ENCODE results near the gene FBLN5. TPM values are rescaled to one million over a fixed set of nuclear protein-coding genes. Genes with fewer than 3 reads are reported as not detected.

FBLN5 gene
- polyA plus RNA-seq, 3 donors, result 0.16 TPM; not detected in 2

DNA sequence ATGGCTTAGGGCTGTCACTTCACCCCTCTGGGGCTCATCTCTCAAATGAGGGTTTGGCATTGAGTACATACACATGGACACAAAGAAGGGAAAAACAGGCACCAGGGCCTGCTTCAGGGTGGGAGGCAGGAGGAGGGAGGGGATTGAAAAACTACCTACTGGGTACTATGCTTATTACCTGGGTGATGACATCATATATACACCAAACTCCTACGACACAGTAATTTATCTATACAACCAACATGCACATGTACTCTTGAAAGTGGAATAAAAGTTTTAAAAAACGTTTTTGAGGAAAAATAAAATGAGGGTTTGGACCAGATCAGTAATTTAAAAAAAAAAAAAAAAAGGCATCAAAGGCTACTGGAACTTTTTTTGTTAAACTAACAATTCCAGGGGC is 76.6 kb downstream of the FBLN5 start:
- no peak overlapping the region for H3K4me3 Mint-ChIP-seq
- no CpG with 5 or more reads among the region's 2 CpGs for WGBS (ENCODE audit: insufficient coverage)
- Histone ChIP-seq H3K9me3 (replicated peaks in 1 of 2; ENCODE audit: control insufficient read depth in 1 of 2, insufficient read depth in 1 of 2, low read length in 2 of 2) (no peaks in the 10 kb centered on the region), H3K27ac (ENCODE audit: low read depth in 1 of 2, low read length in 2 of 2) (no peak overlapping the region), H3K4me3 (replicated peaks in 1 of 3; ENCODE audit: low read depth in 2 of 3, low read length in 3 of 3) (no peak overlapping the region), H3K36me3 (replicated peaks in 1 of 2; ENCODE audit: control insufficient read depth in 1 of 2, insufficient read depth in 2 of 2, low read length in 2 of 2) (no peaks in the 10 kb centered on the region), H3K79me2 (ENCODE audit: insufficient read depth, low read length) (no peaks in the 10 kb centered on the region), H4K20me1 (ENCODE audit: insufficient read depth, low read length) (no peaks in the 10 kb centered on the region), H3K4me1 (ENCODE audit: control insufficient read depth in 1 of 2, insufficient read depth in 2 of 2, low read length in 2 of 2) (peaks cover 24 to 28% of the 10 kb centered on the region in 2 donors), H3K9ac (ENCODE audit: insufficient read depth, low read length, poor library complexity, severe bottlenecking) (no peak overlapping the region), H3K4me2 (replicated peaks; ENCODE audit: extremely low read depth, low read length, poor library complexity, severe bottlenecking) (no peak overlapping the region), H3K27me3 (ENCODE audit: control insufficient read depth in 2 of 2, insufficient read depth in 2 of 2, low read length in 2 of 2) (no peaks in the 10 kb centered on the region), H2AFZ (ENCODE audit: insufficient read depth, low read depth, low read length, poor library complexity, severe bottlenecking) (no peak overlapping the region)
- peaks cover 30% of the 10 kb centered on the region for H3K4me1 Mint-ChIP-seq
- intact Hi-C loops (cut with micrococcal nuclease), result no loop called here
- H3K27me3 Mint-ChIP-seq (ENCODE audit: low read depth in 3 of 3), result peaks cover 0 to 3% (median 3%) of the 10 kb centered on the region in 3 donors
- no peaks in the 10 kb centered on the region for H3K36me3 Mint-ChIP-seq
- peaks cover 0 to 5% (median 0%) of the 10 kb centered on the region in 7 donors for H3K9me3 Mint-ChIP-seq
- H3K27ac Mint-ChIP-seq, result no peak overlapping the region
- DNase-seq, result no peak
- TF ChIP-seq, protein P1, sequence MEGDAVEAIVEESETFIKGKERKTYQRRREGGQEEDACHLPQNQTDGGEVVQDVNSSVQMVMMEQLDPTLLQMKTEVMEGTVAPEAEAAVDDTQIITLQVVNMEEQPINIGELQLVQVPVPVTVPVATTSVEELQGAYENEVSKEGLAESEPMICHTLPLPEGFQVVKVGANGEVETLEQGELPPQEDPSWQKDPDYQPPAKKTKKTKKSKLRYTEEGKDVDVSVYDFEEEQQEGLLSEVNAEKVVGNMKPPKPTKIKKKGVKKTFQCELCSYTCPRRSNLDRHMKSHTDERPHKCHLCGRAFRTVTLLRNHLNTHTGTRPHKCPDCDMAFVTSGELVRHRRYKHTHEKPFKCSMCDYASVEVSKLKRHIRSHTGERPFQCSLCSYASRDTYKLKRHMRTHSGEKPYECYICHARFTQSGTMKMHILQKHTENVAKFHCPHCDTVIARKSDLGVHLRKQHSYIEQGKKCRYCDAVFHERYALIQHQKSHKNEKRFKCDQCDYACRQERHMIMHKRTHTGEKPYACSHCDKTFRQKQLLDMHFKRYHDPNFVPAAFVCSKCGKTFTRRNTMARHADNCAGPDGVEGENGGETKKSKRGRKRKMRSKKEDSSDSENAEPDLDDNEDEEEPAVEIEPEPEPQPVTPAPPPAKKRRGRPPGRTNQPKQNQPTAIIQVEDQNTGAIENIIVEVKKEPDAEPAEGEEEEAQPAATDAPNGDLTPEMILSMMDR (IDR thresholded peaks at IDR 0.05), result no peak

DNA sequence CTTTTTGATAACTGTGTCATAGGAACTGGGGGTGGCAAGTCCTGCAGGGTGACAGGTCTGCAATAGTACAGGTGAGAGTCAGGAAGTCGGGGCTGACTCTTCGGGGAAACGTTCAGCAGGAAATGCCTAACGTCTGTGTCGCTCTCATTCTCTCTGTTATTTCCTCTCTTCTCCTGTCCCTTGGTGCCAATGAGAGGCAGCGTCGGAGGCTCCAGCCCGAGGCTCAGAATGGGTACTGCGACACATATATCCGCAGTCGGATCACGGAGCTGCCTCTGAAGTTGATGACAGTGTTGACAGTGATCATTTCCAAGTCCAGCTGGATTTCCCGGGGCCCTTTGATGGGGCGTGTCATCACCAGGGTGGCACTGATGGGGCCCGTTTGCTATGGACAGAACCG is 77.5 kb downstream of the FBLN5 start:
- no peaks in the 10 kb centered on the region for H3K9me3 ChIP-seq (replicated peaks in 1 of 2; ENCODE audit: control insufficient read depth in 1 of 2, insufficient read depth in 1 of 2, low read length in 2 of 2)
- no peaks in the 10 kb centered on the region for H3K36me3 ChIP-seq (replicated peaks in 1 of 2; ENCODE audit: control insufficient read depth in 1 of 2, insufficient read depth in 2 of 2, low read length in 2 of 2)
- no peak overlapping the region for H3K9ac ChIP-seq (ENCODE audit: insufficient read depth, low read length, poor library complexity, severe bottlenecking)
- no peaks in the 10 kb centered on the region for H3K79me2 ChIP-seq (ENCODE audit: insufficient read depth, low read length)
- H3K4me2 ChIP-seq (replicated peaks; ENCODE audit: extremely low read depth, low read length, poor library complexity, severe bottlenecking), result no peak overlapping the region
- TF ChIP-seq, protein P1 (IDR thresholded peaks at IDR 0.05), result no peak
- no peaks in the 10 kb centered on the region for H4K20me1 ChIP-seq (ENCODE audit: insufficient read depth, low read length)
- peak overlapping the region; percentile 29 for H2AFZ ChIP-seq (ENCODE audit: insufficient read depth, low read depth, low read length, poor library complexity, severe bottlenecking)
- Mint-ChIP-seq H3K9me3 (peaks cover 0 to 5% (median 0%) of the 10 kb centered on the region in 7 donors), H3K4me3 (peak overlapping the region in 1 of 2 donors; percentile 18), H3K36me3 (no peaks in the 10 kb centered on the region), H3K27ac (peak overlapping the region in 1 of 7 donors; percentile 36), H3K27me3 (ENCODE audit: low read depth in 3 of 3) (peaks cover 0 to 3% (median 3%) of the 10 kb centered on the region in 3 donors), H3K4me1 (peaks cover 30% of the 10 kb centered on the region)
- intact Hi-C loops (cut with micrococcal nuclease), result no loop called here
- H3K4me1 ChIP-seq (ENCODE audit: control insufficient read depth in 1 of 2, insufficient read depth in 2 of 2, low read length in 2 of 2), result peaks cover 24 to 28% of the 10 kb centered on the region in 2 donors
- DNase-seq, result no peak
- H3K27me3 ChIP-seq (ENCODE audit: control insufficient read depth in 2 of 2, insufficient read depth in 2 of 2, low read length in 2 of 2), result no peaks in the 10 kb centered on the region
- H3K4me3 ChIP-seq (replicated peaks in 1 of 3; ENCODE audit: low read depth in 2 of 3, low read length in 3 of 3), result no peak overlapping the region
- no peak overlapping the region for H3K27ac ChIP-seq (ENCODE audit: low read depth in 1 of 2, low read length in 2 of 2)
- WGBS (ENCODE audit: insufficient coverage), result 53% methylated on average over 15 of the region's 16 CpGs

All from CD14-positive monocyte (primary cell).